Heart left ventricle (tissue), 13 donors: ENCODE measurements around the gene PTRH1.

Experiments used
- POLR2A ChIP-seq, 2 donors: fragments of 450-650 bp; IDR thresholded peaks; one replicate each; pipeline ENCODE4 v1.6.1; 2017; ENCODE audit warnings: antibody characterized with exemption in 2 of 2, mild to moderate bottlenecking in 2 of 2, moderate library complexity in 2 of 2
- TF ChIP-seq, protein P1 (sequence below), 12 donors: fragments of 200-600 bp; sonication (generic) in 4 of 12; IDR thresholded peaks; one replicate each; pipeline versions ENCODE4 v1.5.0 to v1.8.0; 2018 to 2022; ENCODE audit warnings: antibody characterized with exemption in 12 of 12, mild to moderate bottlenecking in 5 of 12
- donor health status: ischemic (EF 13 %, LVEDD 7.1; RV severe dilation, severe dysfunction).
- donor health status: DM: no; HTN: yes; CAD: no.
- donor health status: DM: no; HTN: no; CAD: no.
- donor health status: ischemic (EF 25% LVEDD 6.9; RV normal size, moderate dysfunction).
- donor health status: ischemic (EF 25% LVEDD 5.7; RV mildly dilated, moderate dysfunction).
- donor health status: ischemic (EF 35%, LVEDD 5.7; RV mildly dilated, moderate dysfunction).
- donor health status: nonischemic (EF 11% LVEDD 7.7; RV severe dilation, severe dysfunction).
- donor health status: DM: yes; HTN: yes; CAD: no.
- donor health status: PGD.
- donor health status: ischemic (EF 29% LVEDD 5.4; RV normal size, mild dysfunction).
- donor health status: nonischemic (EF 23%, LVEDD 6.1; RV moderate dilation, normal function).

DNA sequence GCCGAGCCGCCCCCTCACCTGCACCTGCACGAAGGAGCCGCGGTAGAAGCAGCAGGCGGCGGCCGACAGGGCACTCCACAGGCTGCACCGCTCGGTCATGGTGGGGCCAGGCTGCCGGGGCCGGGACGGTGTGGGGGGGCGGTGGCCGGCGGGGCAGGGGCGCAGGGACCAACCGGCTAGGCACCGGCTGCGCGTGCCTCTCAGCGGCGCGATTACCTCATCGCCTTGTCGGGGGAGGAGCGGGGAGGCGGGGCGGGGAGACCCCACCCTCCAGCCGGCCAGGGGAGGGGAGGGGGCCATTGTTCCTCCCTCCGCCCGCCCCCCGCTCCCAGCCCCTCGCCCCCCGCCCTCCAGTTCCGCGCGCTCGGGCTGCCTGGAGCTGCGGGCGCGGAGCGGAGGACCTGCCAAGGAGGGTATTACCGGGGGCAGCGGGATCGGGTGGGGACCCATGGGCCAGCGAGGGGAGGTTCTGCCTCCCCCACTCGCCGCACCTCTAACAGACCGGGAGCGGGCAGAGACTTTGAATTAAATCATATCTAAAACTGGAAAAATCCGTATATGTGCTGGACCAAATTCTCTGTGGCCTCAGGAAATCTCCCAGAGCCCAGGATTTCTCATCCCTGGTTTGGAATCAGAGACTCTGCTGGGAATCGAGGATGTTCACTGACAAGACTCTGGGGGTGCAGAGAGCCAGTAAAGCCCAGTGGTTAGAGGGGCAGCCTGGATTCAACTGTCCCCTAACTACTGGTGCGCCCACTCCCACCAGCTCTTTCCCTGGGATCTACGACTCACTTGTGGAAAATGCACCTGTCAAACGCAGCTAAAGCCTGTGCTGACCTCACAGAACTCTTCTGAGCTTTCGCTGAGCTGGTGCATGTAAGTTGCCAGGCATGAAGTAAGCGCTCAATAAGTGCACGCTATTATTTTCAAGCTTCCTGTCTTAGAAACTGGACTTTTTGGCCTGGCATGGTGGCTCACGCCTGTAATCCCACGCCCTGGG, 39.9 kb upstream of the PTRH1 start:
- TF ChIP-seq, protein P1, sequence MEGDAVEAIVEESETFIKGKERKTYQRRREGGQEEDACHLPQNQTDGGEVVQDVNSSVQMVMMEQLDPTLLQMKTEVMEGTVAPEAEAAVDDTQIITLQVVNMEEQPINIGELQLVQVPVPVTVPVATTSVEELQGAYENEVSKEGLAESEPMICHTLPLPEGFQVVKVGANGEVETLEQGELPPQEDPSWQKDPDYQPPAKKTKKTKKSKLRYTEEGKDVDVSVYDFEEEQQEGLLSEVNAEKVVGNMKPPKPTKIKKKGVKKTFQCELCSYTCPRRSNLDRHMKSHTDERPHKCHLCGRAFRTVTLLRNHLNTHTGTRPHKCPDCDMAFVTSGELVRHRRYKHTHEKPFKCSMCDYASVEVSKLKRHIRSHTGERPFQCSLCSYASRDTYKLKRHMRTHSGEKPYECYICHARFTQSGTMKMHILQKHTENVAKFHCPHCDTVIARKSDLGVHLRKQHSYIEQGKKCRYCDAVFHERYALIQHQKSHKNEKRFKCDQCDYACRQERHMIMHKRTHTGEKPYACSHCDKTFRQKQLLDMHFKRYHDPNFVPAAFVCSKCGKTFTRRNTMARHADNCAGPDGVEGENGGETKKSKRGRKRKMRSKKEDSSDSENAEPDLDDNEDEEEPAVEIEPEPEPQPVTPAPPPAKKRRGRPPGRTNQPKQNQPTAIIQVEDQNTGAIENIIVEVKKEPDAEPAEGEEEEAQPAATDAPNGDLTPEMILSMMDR (IDR thresholded peaks at IDR 0.05) = no peak
- TF ChIP-seq POLR2A (IDR thresholded peaks at IDR 0.05) = no peak
